T-helper 1 cell treated with Interleukin-12 subunit alpha and Interleukin-12 subunit beta and Interleukin-4 antibody, amounts not matched to agents 30 ng/mL and 1 ng/mL, for 36 hours (primary cell): ENCODE results near the gene ANTXR1. TPM values are rescaled to one million over a fixed set of nuclear protein-coding genes. Genes with fewer than 3 reads are reported as not detected.

Source experiments
- intact Hi-C: fragments of 100-400 bp; cut with micrococcal nuclease; formaldehyde crosslinking; loops from one replicate; pipeline ENCODE4 v1.15.1; 2024
- total RNA-seq: library from RNA; stranded (reverse); gene quantifications from 2 replicates; pipeline ENCODE4 v1.2.3, GENCODE V29; 2022

ANTXR1 gene
- total RNA-seq, 1 donor from 2014 or later = 0.15 TPM

DNA sequence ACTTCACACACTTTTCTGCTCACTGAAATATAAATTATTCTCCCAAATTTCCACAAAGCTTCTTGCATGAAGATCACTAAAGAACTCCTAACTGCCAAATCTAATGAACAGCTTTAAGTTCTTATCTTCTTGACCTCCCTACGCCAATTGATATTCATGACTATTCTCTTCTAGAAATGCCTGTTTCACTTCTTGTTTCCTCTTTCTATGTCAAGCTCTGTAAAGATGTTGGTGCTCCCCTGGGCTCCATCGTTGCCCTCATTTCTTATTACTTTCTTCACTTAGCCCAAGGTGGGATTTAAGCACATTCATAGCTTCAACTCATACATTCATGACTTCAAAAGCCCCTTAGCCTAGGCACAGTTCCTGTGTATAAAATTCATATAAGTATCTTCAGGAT is 9.2 kb upstream of the ANTXR1 start:
- intact Hi-C loops = no loop called here

DNA sequence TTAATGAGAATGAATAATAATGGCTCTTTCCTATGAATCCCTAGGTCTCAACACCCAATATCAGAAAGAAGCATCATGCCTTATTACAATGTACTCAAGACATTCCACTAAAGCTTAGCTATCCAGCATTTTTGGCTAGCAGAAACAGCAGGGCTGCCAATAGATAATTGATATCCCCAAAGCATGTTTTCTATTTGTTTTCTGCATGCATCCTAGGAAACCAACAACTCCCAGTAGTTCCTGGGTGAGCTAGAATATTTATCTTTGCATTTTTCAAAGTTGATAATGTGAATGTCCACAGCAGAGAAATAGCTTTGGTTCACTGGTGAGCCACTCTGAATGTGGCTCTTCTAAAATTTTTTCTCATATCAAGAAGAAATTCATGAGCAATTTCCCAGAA is 5.8 kb upstream of the ANTXR1 start:
- intact Hi-C loops = no loop called here

DNA sequence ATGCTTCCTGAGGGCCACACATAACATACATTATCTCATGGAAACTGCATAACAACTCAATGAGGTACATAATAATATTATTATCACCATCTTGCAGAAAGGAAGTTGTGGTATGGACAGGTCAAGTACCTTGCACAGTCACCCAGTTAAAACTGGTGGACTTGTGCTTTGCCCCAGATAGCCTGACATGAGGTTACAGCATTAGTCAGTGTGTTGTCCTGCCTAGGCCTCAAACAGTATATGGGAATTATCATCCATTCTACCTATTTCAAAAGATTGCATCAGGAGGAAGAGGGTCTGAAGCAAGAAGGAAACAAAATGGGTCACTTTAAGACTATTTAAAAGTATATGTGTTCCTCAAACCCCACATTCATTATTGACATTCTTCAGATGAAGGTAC is 5.4 kb upstream of the ANTXR1 start:
- intact Hi-C loops = no loop called here

DNA sequence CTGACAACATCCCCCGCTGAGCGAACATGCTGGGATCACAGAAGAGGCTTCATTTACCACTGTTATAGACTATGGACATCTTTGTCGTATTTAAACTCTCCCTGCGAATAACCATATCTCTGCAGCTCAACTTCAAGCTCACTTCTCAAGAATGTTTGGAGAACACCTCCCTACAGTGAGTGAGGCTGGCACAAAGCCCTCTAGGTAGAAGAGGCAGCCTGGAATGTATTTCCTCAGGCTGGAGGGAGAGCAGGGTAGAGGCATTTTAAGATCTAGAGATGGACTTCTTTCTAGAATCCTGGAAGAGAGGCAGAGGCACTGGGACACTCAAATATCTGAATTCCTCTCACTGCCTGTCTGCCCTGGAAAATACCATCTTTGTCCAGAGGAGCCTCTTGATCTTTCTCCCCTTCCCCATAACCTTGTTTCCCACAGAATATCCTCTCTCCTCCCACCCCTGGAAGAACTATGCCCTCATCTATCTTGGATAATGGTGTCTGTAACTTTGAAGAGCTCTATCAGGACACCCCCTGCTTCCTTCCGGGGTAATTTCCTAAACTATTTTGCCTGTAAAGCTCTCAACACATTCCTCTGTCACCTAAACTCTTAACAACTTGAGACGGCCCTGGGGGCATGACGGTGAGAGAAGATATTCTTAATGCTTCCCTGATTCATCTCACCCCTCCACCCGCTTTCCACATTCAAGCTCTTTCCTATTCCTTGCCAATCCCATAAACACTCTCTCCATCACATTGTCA is 2.4 kb upstream of the ANTXR1 start:
- intact Hi-C loops = loop anchor here (5.0 kb wide), 1 partner anchor 297 kb away; no protein-coding TSS in a partner anchor

DNA sequence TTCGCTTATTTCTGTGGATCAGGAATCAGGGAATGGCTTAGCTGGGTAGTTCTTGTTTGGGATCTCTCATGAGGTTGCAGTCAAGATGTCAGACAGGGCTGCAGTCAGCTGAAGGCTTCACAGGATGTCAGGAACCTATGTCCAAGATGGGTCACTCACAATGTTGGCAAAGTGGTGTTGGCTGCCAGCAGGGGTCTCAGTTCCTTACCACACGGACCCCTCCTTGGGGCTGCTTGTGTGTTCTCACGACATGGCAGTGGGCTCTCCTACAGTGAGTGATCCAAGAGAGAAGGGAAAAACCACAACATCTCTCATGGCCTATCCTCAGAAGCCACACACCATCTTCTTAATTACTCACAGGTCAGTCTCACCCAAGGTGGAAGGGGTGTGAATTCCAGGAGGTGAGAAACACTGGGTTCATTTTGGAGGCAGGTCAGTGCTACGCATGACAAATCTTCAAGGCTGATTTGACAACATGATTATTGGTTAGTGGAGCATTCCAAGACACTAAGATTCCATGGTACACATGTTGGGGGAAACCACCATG is 1.3 kb upstream of the ANTXR1 start:
- intact Hi-C loops = loop anchor here (2.0 to 5.0 kb wide), 2 partner anchors 296 to 547 kb away; no protein-coding TSS in a partner anchor

DNA sequence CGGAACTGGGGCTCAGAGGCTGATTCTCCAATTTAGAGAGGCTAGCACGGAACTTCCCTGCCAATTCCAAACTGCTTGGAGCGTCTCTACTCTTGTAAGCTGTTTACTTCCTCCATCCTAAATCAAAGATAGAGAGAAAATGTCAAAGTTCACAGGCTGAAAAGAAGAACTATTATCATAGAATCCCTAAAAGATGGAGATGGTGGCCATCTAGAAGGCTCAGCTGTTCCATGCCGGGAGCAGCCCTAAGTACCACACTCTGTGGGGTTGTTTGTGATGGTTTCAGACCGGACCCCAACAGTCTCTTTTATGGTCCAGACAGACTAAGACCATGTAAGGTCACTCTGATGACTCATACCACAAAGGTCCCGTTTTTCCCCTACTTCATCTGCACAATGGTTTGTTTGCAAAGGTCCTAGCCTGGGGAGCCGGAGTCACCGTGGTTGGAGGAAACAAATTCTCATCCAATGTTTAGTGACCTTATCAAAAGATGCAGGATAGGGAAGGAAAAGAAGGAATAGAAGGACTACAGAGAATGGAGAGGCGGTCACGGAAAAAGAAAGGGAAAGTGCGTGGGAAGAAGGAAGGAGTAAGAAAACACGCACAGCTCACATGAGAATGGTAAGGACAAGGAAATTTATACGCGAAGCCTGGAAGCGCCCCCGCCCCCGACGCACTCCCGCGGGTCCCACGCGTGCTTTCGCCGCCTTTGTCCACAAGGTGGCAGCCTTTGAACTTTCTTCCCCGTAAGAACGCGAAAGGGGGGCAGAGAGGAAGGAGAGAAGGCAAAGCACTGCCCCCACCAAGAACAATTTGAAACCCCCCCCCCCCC is 453 bp upstream of the ANTXR1 start:
- intact Hi-C loops = loop anchor here (2.0 to 5.0 kb wide), 2 partner anchors 295 to 548 kb away; no protein-coding TSS in a partner anchor

DNA sequence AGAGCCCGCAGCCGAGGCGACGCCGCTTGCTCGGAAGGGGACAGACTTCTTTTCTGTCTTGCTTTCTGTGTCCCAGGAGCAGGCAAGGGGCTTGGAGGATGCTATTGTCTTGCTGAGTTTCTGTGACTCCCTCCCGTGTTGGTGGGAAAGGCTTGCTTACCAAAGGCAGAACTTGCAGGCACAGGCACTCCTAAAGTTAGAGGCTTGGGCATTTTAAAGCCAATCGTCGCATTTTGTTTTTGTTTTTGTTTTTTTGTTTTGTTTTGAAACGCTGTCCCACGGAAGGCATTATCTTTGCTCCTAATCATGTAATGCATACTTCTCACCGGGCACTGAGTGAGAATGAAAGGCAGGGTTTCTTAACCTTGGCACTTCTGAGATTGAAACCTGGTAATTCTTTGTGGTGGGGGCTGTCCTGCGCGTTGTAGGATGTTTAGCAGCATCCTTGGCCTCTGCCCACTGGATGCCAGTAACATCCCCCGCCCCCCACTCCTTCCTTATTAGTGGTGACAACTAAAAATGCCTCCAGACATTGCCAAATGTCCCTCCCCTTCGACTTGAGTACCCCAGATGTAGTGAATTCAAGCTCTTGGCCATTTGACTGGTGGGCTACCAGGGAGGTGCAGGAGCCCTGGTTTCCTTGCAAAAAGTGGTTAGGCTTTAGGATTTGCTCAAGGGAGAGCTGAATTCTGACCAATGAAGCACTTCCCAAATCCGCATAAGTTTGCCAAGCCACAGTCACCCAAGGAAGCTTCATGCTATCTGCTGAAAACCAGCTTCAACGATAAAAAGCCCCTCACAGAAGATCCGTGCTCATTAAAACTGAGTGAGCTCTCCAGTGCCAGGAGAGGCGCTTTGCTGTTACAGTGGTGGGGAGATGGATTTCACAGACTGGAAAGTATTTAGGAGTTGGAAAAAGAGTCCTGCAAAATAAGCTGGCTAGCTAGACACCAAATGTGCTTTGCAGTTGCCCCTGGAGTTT is 1.2 kb downstream of the ANTXR1 start:
- intact Hi-C loops = loop anchor here (2.0 to 5.0 kb wide), 2 partner anchors 293 to 549 kb away; no protein-coding TSS in a partner anchor

DNA sequence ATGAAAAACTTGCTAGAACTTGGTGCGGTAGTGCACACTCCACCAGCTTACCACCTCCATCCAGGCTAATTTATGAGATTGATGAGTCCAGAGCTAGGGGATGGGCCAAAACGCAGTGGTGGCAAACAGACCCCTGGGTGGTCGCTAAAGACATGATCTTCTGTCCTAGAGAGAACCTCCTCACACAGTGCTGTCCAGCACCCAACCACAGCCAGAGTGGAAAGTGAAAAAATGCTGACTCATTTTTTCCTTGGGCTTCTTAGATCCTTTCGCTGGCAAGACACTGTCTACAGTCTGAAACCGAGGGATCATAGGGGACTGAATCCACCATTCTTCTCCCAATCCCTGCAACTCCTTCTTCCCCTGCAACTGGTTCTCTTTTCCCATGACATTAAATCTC is 4.1 kb downstream of the ANTXR1 start:
- intact Hi-C loops = no loop called here

DNA sequence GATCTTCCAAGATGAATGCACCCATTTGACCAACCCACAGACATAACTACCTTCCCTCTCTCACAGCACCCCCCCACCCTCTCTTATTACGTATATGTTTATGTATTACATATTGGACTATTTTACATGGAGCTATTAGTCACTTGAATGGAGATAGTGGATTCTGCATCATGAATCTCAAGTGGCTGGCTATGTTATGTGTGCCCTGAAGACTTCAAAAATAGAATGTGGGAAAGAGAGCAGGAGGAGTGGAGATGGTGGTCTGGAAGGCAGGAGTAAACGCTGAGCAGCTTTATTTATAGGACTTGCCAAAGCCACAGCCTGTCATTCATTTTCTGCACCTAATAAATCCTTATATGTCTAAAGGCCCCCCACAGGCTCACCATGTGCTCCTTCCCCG is 4.9 kb downstream of the ANTXR1 start:
- intact Hi-C loops = no loop called here

DNA sequence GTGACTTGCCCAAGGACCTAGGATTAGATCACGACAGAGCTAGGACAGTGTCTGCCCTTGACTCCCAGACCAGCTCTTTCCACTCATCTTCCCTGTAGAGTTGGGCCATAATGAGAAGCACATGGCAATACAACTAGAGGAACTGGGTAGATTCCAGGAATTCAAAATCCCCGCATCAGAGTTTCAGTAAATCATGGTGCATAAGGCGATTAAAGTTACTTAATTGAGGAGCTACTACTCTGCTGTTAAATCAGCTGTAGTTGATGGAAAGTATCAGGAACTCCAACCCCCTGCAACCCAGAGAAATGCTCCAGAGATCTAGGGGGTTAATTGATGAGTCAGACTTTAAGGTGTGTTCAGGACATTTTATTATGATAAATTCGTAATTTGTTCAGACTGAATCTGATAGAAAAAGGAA is 5.7 kb downstream of the ANTXR1 start:
- intact Hi-C loops = no loop called here

DNA sequence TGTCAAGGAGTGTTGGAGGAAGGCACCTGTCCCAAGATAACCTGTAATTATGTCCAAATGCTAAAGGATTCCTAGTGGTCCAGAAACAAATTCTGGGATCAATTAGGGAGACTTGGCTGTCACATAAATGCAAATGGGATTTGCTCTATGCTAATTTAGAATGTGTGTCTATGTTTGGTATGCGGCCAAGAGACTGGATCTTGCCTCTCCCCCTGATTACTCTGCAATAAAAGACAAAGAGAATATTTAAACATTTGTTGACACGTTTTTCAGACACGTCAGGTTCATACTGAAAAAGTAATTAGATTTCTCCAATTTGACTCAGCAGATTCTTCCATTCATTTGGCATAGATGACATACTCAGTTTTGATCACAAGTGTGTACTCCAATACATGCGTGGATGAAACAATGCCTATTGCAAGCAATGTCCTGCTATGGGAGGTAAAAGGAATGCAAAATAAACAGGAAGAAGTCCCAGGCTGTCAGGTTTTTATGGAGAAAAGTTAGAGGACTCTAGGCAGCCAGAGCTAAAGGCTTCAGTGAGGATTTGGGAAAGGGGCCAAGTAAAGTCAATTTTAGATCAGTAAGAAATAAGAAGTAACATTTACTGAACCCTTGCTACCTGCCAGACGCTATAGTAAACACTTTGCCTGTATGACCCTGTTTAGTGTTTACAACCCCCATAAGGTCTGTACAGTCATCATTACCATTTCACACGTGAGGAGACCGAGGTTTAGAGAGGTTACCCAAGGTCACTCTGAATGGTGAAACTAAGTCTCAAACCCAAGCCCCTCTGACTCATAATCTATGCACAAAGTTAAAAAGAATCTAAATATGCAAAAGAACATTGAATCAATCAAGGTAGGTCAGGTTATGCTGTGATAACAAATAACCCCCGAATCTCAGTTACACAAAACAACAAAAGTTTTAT is 7.8 kb downstream of the ANTXR1 start:
- intact Hi-C loops = no loop called here

DNA sequence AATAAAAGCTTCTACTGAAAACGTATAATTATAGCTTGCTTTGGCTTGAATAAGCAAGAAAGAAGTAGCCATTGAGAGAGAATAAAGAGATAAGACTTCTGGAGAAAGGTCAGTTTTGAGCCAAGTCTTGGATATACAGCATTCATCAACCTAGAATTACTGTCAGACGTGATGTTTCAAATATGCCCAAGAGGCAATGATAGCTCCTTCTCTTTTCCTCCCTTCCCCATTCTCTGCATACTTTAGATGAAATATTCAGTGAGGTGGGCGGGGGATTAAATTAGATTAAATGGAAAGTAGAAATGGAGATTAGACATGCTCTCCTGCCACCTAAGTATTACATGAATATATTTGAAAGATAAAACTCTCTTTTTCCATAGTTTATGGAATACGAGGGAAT is 8.7 kb downstream of the ANTXR1 start:
- intact Hi-C loops = no loop called here

DNA sequence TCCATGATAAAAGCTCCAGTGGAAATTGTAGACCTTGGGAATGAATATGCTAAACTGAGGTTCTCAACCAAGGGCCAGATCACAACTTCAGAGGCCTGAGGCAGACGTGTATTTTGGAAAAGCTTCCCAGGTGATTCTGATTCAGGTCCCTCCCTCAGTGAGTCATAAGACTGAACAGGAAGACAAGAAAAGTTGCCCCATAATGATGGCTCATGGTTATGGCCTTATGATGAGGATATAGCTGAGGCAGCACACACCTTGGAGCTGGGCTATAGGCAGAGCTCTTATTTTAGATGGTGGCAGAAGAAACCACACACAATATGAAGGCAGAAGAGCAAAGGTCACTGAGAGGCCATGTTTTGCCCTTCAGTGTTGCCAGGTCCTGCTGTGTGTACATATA is 9.6 kb downstream of the ANTXR1 start:
- intact Hi-C loops = no loop called here

DNA sequence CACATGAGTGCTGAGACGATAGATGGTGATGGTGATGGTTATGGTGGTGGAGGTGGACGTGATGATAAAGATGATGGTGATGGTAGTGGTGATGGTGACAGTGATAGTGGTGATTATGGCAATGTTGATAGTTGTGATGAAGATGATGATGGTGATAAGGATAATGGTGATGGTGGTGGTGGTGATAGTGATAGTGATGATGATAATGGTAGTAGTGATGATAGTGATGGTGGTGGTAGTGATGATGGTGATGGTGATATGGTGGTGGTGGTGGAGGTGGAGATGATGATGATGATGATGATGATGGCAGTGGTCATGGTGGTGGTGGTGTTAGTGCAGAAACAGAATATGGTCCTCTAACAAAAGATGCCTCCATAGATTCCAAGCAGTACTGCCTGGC is 10.3 kb downstream of the ANTXR1 start:
- intact Hi-C loops = no loop called here

DNA sequence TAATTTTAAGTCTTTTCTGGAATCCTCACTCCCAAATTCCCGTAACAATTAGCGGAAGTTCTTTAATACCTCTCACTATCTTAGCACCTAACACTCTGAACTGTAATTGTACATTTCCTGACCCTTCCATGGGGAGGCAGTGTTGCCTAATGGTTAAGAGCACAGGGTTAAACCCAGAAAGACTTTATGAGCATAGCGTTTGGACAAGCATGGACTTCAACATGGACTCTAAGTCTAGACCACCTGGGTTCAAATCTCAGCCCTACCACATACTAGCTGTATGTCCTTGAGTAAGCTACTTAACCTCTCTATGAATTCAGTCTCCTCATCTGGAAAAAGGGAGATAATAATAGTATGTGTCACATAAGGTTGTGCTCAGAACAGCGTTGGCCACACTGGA is 13.0 kb downstream of the ANTXR1 start:
- intact Hi-C loops = loop anchor here (1.0 kb wide), 1 partner anchor 281 kb away; no protein-coding TSS in a partner anchor

DNA sequence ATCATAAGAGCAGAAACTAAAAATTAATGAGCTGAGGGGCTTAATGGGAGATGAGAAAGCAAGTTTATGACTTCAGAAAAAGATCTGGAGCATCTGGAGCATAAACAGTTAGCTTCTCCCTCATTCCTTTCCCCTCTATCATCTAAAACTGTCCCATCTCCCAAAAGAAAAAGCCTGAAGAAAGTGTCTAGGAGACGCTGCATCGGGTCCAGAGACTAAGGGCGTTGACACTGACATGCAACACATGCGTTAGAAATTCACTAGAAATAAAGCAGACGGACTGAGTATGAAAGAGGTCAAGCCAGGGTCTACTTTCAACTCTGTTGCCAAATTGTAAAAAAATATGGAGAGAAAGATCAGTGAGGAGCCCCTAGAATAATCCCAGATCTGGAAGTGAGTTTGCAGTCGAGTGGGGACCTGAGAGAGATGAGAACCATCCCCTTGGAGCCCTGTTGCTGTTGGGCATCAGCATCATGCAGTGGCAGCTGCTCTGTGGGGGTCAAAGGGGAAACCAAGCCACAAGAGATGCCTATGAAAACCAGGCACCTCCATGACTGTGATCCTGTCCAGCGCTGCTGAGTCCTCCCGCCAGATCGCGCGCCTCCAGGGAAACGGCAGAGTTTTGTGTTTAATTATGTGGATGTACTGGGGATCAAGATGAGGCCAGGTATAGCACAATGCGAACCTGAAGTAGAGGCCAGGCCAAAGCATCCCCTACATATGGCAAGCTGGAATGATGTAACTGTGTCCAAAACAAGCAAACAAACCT is 13.9 kb downstream of the ANTXR1 start:
- intact Hi-C loops = loop anchor here (1.0 kb wide), 1 partner anchor 280 kb away; no protein-coding TSS in a partner anchor

DNA sequence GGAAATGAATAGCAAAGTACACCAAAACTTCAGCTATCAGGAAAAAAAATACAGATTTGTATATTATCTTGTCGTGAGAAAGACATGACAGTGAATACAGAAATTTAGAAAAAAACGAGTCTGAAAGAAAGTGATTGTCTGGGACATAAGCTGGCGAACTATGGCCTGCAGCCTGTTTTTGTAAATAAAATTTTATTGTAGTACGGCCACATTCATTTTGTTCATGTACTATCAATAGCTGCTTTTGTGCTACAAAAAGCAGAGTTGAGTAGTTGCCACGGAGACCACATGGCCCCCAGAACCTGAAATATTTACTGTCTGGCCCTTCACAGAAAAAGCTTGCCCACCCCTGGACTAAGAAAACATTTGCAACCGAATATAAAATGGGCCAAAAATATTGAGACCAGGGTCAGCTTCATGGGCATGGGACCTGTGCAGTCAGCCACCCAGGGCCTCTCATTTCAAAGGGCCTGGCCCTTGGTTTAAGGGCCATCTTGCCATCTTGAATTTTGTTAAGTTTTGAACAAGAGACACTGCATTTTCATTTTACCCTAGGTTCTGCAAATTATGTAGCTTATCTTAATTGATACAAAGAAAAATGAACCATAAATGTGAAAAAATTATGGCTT is 17.9 kb downstream of the ANTXR1 start:
- intact Hi-C loops = no loop called here

DNA sequence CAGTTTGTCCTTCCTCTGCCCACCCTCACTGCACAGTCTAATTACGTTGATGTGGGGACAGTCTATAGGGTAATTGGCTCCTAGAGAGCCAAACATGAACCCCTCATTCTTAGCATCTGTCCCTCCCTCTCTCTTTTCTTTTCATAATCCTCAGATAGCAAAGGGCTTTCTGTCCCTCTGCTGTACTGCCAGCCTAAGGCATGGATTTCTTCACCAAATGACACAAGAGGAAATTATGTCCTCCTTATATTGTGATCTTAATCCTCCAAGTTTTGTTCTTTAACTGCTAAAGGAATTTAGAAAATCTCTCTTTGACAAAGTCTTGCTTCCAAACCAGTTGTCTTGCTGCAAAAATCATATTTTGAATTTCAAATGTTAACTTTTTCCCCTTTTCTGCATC is 18.5 kb downstream of the ANTXR1 start:
- intact Hi-C loops = no loop called here
